GM23338 (cell line): ENCODE results near the gene C5AR1. TPM values are rescaled to one million over a fixed set of nuclear protein-coding genes. Genes with fewer than 3 reads are reported as not detected.

ENCODE experiments used
- ATAC-seq: fragments of 200-7000 bp; cut with Tn5 transposase; 3 replicates; pipeline ENCODE4 v1.9.1; 2020
- DNase-seq: peaks from one replicate; pipeline ENCODE4 v3.0.0-alpha.2; 2015; ENCODE audit warnings: low spot score
- H2AFZ ChIP-seq: fragments of 200-600 bp; sonication (generic); 2 replicates; pipeline ENCODE4 v1.8.0; 2016; ENCODE audit warnings: antibody characterized with exemption, mild to moderate bottlenecking, moderate library complexity
- H3F3A ChIP-seq: fragments of 200-600 bp; sonication (generic); replicated peaks from 2 replicates; pipeline ENCODE4 v1.8.0; 2017; ENCODE audit warnings: antibody characterized with exemption, mixed run types, low read depth
- H3K27ac ChIP-seq: fragments of 200-600 bp; sonication (generic); 2 replicates; pipeline ENCODE4 v1.6.1; 2016; ENCODE audit warnings: low read depth
- H3K27me3 ChIP-seq: fragments of 200-600 bp; sonication (generic); 2 replicates; pipeline ENCODE4 v1.8.0; 2016; ENCODE audit warnings: mild to moderate bottlenecking, mixed run types, moderate library complexity; ENCODE audit not compliant: insufficient read depth
- H3K36me3 ChIP-seq: fragments of 200-600 bp; sonication (generic); 2 replicates; pipeline ENCODE4 v1.8.0; 2016; ENCODE audit warnings: mild to moderate bottlenecking; ENCODE audit not compliant: insufficient read depth
- H3K4me1 ChIP-seq: fragments of 200-600 bp; sonication (generic); 2 replicates; pipeline ENCODE4 v1.8.0; 2016; ENCODE audit warnings: mild to moderate bottlenecking, moderate library complexity; ENCODE audit not compliant: insufficient read depth
- H3K4me2 ChIP-seq: fragments of 200-600 bp; sonication (generic); 2 replicates; pipeline ENCODE4 v1.7.1; 2017; ENCODE audit warnings: mixed run types
- H3K4me3 ChIP-seq: fragments of 200-600 bp; sonication (generic); 2 replicates; pipeline ENCODE4 v1.6.1; 2016; ENCODE audit warnings: mixed run types
- H3K79me2 ChIP-seq: fragments of 200-600 bp; sonication (generic); replicated peaks from 2 replicates; pipeline ENCODE4 v1.8.0; 2017; ENCODE audit warnings: mild to moderate bottlenecking; ENCODE audit not compliant: insufficient read depth
- H3K9me2 ChIP-seq: fragments of 200-600 bp; sonication (generic); 2 replicates; pipeline ENCODE4 v1.8.0; 2017; ENCODE audit not compliant: insufficient read depth
- H4K20me1 ChIP-seq: fragments of 200-600 bp; sonication (generic); replicated peaks from 2 replicates; pipeline ENCODE4 v1.8.0; 2017; ENCODE audit warnings: mild to moderate bottlenecking; ENCODE audit not compliant: insufficient read depth
- H3K27ac Mint-ChIP-seq: 2 replicates; pipeline ENCODE4 v1.8.0; 2020; ENCODE audit warnings: inconsistent platforms, mild to moderate bottlenecking, moderate library complexity, mixed read lengths
- H3K27me3 Mint-ChIP-seq: 3 replicates; pipeline ENCODE4 v1.8.0; 2022; ENCODE audit warnings: low read depth, mild to moderate bottlenecking, moderate library complexity, mixed read lengths, inconsistent platforms; ENCODE audit not compliant: insufficient read depth, poor library complexity
- H3K36me3 Mint-ChIP-seq: 3 replicates; pipeline ENCODE4 v1.8.0; 2021; ENCODE audit warnings: low read depth, mild to moderate bottlenecking, inconsistent platforms, moderate library complexity, mixed read lengths
- H3K4me1 Mint-ChIP-seq: 3 replicates; pipeline ENCODE4 v1.8.0; 2020; ENCODE audit warnings: mild to moderate bottlenecking, inconsistent platforms, mixed read lengths
- H3K4me3 Mint-ChIP-seq: 3 replicates; pipeline ENCODE4 v1.8.0; 2021; ENCODE audit warnings: moderate library complexity, mild to moderate bottlenecking, inconsistent platforms, mixed read lengths
- H3K9me3 Mint-ChIP-seq: 3 replicates; pipeline ENCODE4 v1.8.0; 2020; ENCODE audit warnings: moderate library complexity, mild to moderate bottlenecking, inconsistent platforms, mixed read lengths
- CREB1 ChIP-seq: fragments of 250-450 bp; sonication (Bioruptor Pico); IDR thresholded peaks from 2 replicates; pipeline ENCODE4 v1.5.0; 2020; ENCODE audit warnings: low read depth, mild to moderate bottlenecking, moderate library complexity
- ETS1 ChIP-seq: IDR thresholded peaks from 2 replicates; pipeline ENCODE4 v1.6.1; 2016; ENCODE audit warnings: antibody characterized with exemption
- EZH2 ChIP-seq: fragments of 200-600 bp; sonication (generic); IDR thresholded peaks from one replicate; pipeline ENCODE4 v1.8.0; 2017; ENCODE audit warnings: antibody characterized with exemption, mild to moderate bottlenecking, low read depth; ENCODE audit not compliant: unreplicated experiment
- EZH2phosphoT487 ChIP-seq: fragments of 200-600 bp; sonication (generic); IDR thresholded peaks from one replicate; pipeline ENCODE4 v1.8.1; 2018; ENCODE audit warnings: antibody characterized with exemption; ENCODE audit not compliant: unreplicated experiment
- JUNB ChIP-seq: IDR thresholded peaks from one replicate; pipeline ENCODE4 v1.6.1; 2016; ENCODE audit warnings: antibody characterized with exemption; ENCODE audit not compliant: unreplicated experiment
- NANOG ChIP-seq: IDR thresholded peaks from 2 replicates; pipeline ENCODE4 v1.6.1; 2016; ENCODE audit warnings: antibody characterized with exemption, borderline replicate concordance
- POLR2AphosphoS5 ChIP-seq: IDR thresholded peaks from 2 replicates; pipeline ENCODE4 v1.6.1; 2016; ENCODE audit warnings: antibody characterized with exemption, low read depth
- REST ChIP-seq: IDR thresholded peaks from one replicate; pipeline ENCODE4 v1.6.1; 2018; ENCODE audit warnings: antibody characterized with exemption; ENCODE audit not compliant: unreplicated experiment
- STAT1 ChIP-seq: IDR thresholded peaks from one replicate; pipeline ENCODE4 v1.6.1; 2016; ENCODE audit warnings: antibody characterized with exemption; ENCODE audit not compliant: unreplicated experiment
- ZNF114 ChIP-seq: fragments of 250-450 bp; sonication (Bioruptor Pico); IDR thresholded peaks from 2 replicates; pipeline ENCODE4 v1.5.0; 2020; ENCODE audit warnings: mild to moderate bottlenecking, moderate library complexity
- ZNF331 ChIP-seq: fragments of 250-450 bp; sonication (Bioruptor Pico); IDR thresholded peaks from 2 replicates; pipeline ENCODE4 v1.5.0; 2020; ENCODE audit warnings: low read depth, mild to moderate bottlenecking, moderate library complexity
- polyA plus RNA-seq: library from polyadenylated mRNA; unstranded; fragments of >200 nt; fragmentation: Nextera tagmentation; extraction: Ambion mirVana; gene quantifications from 2 replicates; pipeline ENCODE4 v1.2.1, GENCODE V29; 2016
- total RNA-seq: library from RNA; depleted of rRNA; stranded (reverse); fragments of >200 nt; shearing (Covaris generic); gene quantifications from 2 replicates; pipeline ENCODE4 v1.2.3, GENCODE V29; 2014
- TF ChIP-seq, protein P1 (sequence below), 2 experiments: fragments of 200-600 bp in 1 of 2; sonication (generic) in 1 of 2; conservative IDR thresholded peaks; 2 replicates each; pipeline versions ENCODE4 v1.5.1 to v1.6.1; 2016 to 2017; ENCODE audit warnings: antibody characterized with exemption in 2 of 2, low read depth in 2 of 2, mild to moderate bottlenecking in 2 of 2, moderate library complexity in 1 of 2
- TF ChIP-seq, protein P2 (sequence below): fragments of 250-450 bp; sonication (Bioruptor Pico); IDR thresholded peaks from 2 replicates; pipeline ENCODE4 v1.5.0; 2020; ENCODE audit warnings: mild to moderate bottlenecking, moderate library complexity

Gene C5AR1
- total and polyA plus RNA-seq, 2 experiments from 2014 or later = 0.08 TPM; not detected in 1

DNA sequence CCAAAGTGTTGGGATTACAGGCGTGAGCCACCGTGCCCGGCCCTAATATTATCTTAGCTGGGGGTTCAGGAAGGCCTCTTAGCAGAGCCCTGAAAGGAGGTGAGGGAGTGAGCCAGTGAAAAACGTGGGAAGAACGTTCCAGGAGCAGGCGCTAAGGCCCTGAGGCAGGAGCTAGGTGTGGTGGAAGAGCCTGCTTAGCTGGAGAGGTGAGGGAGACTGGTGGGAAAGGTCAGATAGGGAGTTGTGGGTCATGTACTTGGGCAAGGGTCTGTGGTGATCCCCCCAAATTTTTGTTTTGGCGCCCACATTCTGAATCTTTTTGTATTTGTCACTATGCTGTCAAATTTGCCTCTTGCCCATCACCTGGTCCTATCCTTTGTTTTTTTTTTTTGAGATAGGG lies 40.1 kb upstream of the C5AR1 start:
- peaks cover 11% of the 10 kb centered on the region; the same call in 1 of the 2 replicates for H3K4me1 ChIP-seq
- no peak for TF ChIP-seq ZNF331
- TF ChIP-seq CREB1 (CRISPR knock-in tag) = no peak
- TF ChIP-seq ETS1 = no peak
- no peak for TF ChIP-seq JUNB
- TF ChIP-seq, protein P1, sequence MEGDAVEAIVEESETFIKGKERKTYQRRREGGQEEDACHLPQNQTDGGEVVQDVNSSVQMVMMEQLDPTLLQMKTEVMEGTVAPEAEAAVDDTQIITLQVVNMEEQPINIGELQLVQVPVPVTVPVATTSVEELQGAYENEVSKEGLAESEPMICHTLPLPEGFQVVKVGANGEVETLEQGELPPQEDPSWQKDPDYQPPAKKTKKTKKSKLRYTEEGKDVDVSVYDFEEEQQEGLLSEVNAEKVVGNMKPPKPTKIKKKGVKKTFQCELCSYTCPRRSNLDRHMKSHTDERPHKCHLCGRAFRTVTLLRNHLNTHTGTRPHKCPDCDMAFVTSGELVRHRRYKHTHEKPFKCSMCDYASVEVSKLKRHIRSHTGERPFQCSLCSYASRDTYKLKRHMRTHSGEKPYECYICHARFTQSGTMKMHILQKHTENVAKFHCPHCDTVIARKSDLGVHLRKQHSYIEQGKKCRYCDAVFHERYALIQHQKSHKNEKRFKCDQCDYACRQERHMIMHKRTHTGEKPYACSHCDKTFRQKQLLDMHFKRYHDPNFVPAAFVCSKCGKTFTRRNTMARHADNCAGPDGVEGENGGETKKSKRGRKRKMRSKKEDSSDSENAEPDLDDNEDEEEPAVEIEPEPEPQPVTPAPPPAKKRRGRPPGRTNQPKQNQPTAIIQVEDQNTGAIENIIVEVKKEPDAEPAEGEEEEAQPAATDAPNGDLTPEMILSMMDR (conservative IDR thresholded peaks at IDR 0.05; ENCODE audit: low read depth in 2 of 2) = no peak
- TF ChIP-seq STAT1 = no peak
- no peak for TF ChIP-seq EZH2
- no peak for TF ChIP-seq ZNF114 (CRISPR knock-in tag)
- no peak for TF ChIP-seq NANOG
- no peak for TF ChIP-seq POLR2AphosphoS5
- TF ChIP-seq REST = no peak
- TF ChIP-seq, protein P2, sequence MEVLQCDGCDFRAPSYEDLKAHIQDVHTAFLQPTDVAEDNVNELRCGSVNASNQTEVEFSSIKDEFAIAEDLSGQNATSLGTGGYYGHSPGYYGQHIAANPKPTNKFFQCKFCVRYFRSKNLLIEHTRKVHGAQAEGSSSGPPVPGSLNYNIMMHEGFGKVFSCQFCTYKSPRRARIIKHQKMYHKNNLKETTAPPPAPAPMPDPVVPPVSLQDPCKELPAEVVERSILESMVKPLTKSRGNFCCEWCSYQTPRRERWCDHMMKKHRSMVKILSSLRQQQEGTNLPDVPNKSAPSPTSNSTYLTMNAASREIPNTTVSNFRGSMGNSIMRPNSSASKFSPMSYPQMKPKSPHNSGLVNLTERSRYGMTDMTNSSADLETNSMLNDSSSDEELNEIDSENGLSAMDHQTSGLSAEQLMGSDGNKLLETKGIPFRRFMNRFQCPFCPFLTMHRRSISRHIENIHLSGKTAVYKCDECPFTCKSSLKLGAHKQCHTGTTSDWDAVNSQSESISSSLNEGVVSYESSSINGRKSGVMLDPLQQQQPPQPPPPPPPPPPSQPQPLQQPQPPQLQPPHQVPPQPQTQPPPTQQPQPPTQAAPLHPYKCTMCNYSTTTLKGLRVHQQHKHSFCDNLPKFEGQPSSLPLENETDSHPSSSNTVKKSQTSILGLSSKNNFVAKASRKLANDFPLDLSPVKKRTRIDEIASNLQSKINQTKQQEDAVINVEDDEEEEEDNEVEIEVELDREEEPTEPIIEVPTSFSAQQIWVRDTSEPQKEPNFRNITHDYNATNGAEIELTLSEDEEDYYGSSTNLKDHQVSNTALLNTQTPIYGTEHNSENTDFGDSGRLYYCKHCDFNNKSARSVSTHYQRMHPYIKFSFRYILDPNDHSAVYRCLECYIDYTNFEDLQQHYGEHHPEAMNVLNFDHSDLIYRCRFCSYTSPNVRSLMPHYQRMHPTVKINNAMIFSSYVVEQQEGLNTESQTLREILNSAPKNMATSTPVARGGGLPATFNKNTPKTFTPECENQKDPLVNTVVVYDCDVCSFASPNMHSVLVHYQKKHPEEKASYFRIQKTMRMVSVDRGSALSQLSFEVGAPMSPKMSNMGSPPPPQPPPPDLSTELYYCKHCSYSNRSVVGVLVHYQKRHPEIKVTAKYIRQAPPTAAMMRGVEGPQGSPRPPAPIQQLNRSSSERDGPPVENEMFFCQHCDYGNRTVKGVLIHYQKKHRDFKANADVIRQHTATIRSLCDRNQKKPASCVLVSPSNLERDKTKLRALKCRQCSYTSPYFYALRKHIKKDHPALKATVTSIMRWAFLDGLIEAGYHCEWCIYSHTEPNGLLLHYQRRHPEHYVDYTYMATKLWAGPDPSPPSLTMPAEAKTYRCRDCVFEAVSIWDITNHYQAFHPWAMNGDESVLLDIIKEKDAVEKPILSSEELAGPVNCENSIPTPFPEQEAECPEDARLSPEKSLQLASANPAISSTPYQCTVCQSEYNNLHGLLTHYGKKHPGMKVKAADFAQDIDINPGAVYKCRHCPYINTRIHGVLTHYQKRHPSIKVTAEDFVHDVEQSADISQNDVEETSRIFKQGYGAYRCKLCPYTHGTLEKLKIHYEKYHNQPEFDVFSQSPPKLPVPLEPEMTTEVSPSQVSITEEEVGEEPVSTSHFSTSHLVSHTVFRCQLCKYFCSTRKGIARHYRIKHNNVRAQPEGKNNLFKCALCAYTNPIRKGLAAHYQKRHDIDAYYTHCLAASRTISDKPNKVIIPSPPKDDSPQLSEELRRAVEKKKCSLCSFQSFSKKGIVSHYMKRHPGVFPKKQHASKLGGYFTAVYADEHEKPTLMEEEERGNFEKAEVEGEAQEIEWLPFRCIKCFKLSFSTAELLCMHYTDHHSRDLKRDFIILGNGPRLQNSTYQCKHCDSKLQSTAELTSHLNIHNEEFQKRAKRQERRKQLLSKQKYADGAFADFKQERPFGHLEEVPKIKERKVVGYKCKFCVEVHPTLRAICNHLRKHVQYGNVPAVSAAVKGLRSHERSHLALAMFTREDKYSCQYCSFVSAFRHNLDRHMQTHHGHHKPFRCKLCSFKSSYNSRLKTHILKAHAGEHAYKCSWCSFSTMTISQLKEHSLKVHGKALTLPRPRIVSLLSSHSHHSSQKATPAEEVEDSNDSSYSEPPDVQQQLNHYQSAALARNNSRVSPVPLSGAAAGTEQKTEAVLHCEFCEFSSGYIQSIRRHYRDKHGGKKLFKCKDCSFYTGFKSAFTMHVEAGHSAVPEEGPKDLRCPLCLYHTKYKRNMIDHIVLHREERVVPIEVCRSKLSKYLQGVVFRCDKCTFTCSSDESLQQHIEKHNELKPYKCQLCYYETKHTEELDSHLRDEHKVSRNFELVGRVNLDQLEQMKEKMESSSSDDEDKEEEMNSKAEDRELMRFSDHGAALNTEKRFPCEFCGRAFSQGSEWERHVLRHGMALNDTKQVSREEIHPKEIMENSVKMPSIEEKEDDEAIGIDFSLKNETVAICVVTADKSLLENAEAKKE (CRISPR knock-in tag) = no peak
- no peak for TF ChIP-seq EZH2phosphoT487
- no peaks in the 10 kb centered on the region for H3K9me2 ChIP-seq
- Mint-ChIP-seq H3K36me3 (peaks cover 45% of the 10 kb centered on the region), H3K9me3 (no peaks in the 10 kb centered on the region; the same call in 2 of the 3 replicates), H3K4me3 (no peak overlapping the region), H3K27ac (no peak overlapping the region), H3K4me1 (peaks cover 17% of the 10 kb centered on the region), H3K27me3 (peaks cover 29% of the 10 kb centered on the region)
- H3K4me2 ChIP-seq = no peak overlapping the region
- H3K27ac ChIP-seq = no peak overlapping the region; the same call in 1 of the 2 replicates
- H3K4me3 ChIP-seq = no peak overlapping the region
- DNase-seq (no peak), ATAC-seq (no peak)
- peaks cover 3% of the 10 kb centered on the region for H4K20me1 ChIP-seq
- no peaks in the 10 kb centered on the region for H3K36me3 ChIP-seq
- H3K27me3 ChIP-seq = no peaks in the 10 kb centered on the region
- no peaks in the 10 kb centered on the region for H3K79me2 ChIP-seq
- H2AFZ ChIP-seq = no peak overlapping the region
- peaks cover 16% of the 10 kb centered on the region for H3F3A ChIP-seq
